Middle frontal gyrus (tissue), 1 donor: Measurements from ENCODE around the gene SH3GL3.

Source experiments
- DNase-seq: peaks from one replicate; pipeline ENCODE4 v3.0.0-alpha.2; 2015; ENCODE audit warnings: low spot score; ENCODE audit errors: extremely low spot score

SH3GL3 gene

DNA sequence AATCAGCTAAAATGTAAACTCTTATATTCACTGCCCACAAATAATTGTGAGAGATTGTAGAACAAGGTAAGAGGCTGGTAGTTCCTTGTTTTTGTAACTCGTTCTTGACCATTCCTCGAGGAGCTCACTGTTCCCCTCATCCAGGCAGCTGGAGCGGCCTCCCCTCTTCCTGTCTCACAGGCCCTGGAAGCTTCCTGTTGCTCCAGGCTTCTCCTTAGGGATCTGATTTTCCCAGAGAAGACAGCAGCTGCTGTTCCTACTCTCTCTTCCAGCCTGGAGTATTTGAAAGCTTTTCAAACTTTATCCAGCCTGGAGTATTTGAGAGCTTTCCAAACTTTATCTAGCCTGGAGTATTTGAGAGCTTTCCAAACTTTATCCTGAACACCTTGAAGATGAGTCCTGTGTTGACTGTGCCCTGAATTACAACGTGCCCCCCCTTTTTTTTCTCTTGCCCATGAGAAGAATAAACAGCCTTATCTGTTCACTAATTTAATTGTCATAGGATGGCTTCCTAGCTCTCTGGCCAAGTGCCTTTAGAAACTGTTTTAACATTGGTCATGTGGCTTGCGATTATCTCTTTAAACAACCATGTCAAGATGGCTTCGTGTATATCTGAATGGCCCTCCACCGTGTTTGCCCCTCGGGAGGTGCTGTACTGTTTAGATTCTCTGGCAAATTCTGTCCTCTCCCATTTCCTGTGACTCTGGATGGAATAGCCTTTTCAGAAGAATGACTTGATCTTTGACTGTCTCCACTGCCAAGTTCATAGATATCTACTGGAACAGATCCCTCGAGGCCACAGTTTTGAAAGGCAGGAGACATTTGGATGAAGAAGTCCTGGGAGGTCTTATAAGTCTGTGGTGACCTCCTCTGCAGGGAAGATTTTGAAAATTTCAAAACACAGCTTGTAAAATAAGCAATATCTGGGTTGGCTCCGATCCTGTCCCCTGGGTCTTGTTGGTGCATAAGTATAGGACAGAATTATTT, 211.6 kb downstream of the SH3GL3 start:
- no peak for DNase-seq

GRCh38 chr15:83659417-83659812, 212.3 kb downstream of the SH3GL3 start:
- no peak for DNase-seq

DNA sequence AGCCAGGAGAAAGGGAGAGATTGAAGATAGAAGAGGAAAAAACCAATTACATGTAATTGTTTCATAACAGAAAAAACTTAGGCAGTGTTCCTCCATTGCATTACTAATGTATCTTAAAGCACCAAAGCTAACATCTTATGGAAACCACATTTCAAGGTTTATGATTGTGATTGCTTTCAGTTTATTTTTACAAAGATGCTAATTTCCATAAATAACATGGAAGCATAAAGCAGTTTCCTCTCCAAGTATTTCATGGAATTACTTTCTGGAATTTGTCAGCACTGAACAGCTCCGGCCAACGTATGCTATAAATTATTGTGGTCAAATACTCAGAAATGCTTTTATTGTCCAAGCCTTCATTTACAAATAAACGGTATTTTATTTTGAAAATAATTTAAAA, 218.3 kb downstream of the SH3GL3 start:
- no peak for DNase-seq
